ENCODE data around the gene DAP. TPM values are rescaled to one million over a fixed set of nuclear protein-coding genes. Genes with fewer than 3 reads are reported as not detected.
"Not testable (repeated sequence)": the region's sequence is repeated elsewhere in the genome, so short reads cannot be mapped to it uniquely, and the experiment has no call there.

Gene DAP
- total and polyA plus RNA-seq, 10 donors, result 29.4 to 111 (median 65.2) TPM

GRCh38 chr5:10665799-10666198 is 95.2 kb downstream of the DAP start:
- DNase-seq, result no peak
- 93 to 98% (median 94%) methylated on average over 8 to 9 of the region's 9 CpGs for WGBS, 5 donors
- intact Hi-C loops (cut with DNase I; ENCODE audit: low total_unique reads), result no loop called here

GRCh38 chr5:10664180-10664769 is 96.8 kb downstream of the DAP start:
- H3K36me3 ChIP-seq; intact Hi-C loops (cut with DNase I; ENCODE audit: low total_unique reads); DNase-seq; H3K27ac ChIP-seq; H3K9me3 ChIP-seq; H3K4me1 ChIP-seq; H3K27me3 ChIP-seq (replicated peaks in 1 of 7); H3K4me3 ChIP-seq: not testable (repeated sequence)
- WGBS, 5 donors, result 86 to 90% (median 86%) methylated on average over 6 of the region's 6 CpGs

More at GRCh38 chr5:10665799-10666198, 95.2 kb downstream of the DAP start:
- Histone ChIP-seq H3K4me3 (no peak overlapping the region), H3K9me3 (no peaks in the 10 kb centered on the region), H3K4me1 (peaks cover 0 to 2% (median 0%) of the 10 kb centered on the region in 6 donors), H3K27ac (no peak overlapping the region), H3K36me3 (no peaks in the 10 kb centered on the region), H3K27me3 (replicated peaks in 1 of 7) (no peaks in the 10 kb centered on the region)
- TF ChIP-seq POLR2AphosphoS5 (IDR thresholded peaks at IDR 0.05) (no peak), CTCF (IDR thresholded peaks at IDR 0.05 in 8 of 11, conservative IDR thresholded peaks at IDR 0.05 in 3 of 11) (no peak), POLR2A (IDR thresholded peaks at IDR 0.05) (no peak)

- Histone ChIP-seq H3K36me3 (no peaks in the 10 kb centered on the region), H3K27ac (no peak overlapping the region), H3K4me1 (no peaks in the 10 kb centered on the region), H3K27me3 (replicated peaks in 1 of 7) (no peaks in the 10 kb centered on the region), H3K4me3 (no peak overlapping the region), H3K9me3 (no peaks in the 10 kb centered on the region)
- no peak for TF ChIP-seq CTCF (IDR thresholded peaks at IDR 0.05 in 8 of 11, conservative IDR thresholded peaks at IDR 0.05 in 3 of 11)
- no peak for TF ChIP-seq POLR2A (IDR thresholded peaks at IDR 0.05)
- no peak for TF ChIP-seq POLR2AphosphoS5 (IDR thresholded peaks at IDR 0.05)
- intact Hi-C loops (cut with DNase I; ENCODE audit: low total_unique reads), result no loop called here
- no peak for DNase-seq
- 71 to 82% (median 80%) methylated on average over 13 of the region's 13 CpGs for WGBS, 5 donors
Observed at GRCh38 chr5:10663489-10664179, 97.4 kb downstream of the DAP start.

GRCh38 chr5:10662661-10663488 is 98.2 kb downstream of the DAP start:
- Histone ChIP-seq H3K36me3 (no peaks in the 10 kb centered on the region), H3K4me3 (no peak overlapping the region), H3K27ac (no peak overlapping the region), H3K4me1 (no peaks in the 10 kb centered on the region), H3K27me3 (replicated peaks in 1 of 7) (no peaks in the 10 kb centered on the region), H3K9me3 (peaks cover 0 to 5% (median 0%) of the 10 kb centered on the region in 8 donors)
- no peak for DNase-seq
- no peak for TF ChIP-seq CTCF (IDR thresholded peaks at IDR 0.05 in 8 of 11, conservative IDR thresholded peaks at IDR 0.05 in 3 of 11)
- no peak for TF ChIP-seq POLR2AphosphoS5 (IDR thresholded peaks at IDR 0.05)
- TF ChIP-seq POLR2A (IDR thresholded peaks at IDR 0.05), result no peak
- intact Hi-C loops (cut with DNase I; ENCODE audit: low total_unique reads), result no loop called here
- 76 to 90% (median 78%) methylated on average over 10 of the region's 10 CpGs for WGBS, 5 donors

All from spleen (tissue), 11 donors.